Measurements from ENCODE around the gene RAD23A. TPM values are rescaled to one million over a fixed set of nuclear protein-coding genes. Genes with fewer than 3 reads are reported as not detected.

Gene RAD23A
- total and polyA plus RNA-seq, 2 donors (not counting 3 experiments of a cell fraction or from before 2014, with no cell fraction given), result 66.9 to 102 TPM

DNA sequence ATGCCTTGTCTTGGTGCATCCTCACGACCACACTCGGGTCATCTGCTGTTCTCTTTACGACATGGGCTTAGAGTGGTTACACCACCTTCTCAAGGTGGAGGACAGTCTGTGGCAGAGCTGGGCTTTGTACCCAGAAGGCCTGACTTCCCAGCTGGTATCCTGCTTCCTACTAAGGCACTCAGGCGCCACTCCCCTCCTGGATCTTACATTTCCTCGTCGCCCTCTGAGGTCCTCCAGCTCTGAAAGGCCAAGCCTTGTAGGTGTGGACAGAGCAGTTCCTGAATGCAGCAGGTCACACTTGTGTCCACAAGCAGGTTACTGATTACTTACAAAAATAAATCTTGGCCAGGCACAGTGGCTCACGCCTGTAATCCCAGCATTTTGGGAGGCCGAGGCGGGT is 38.5 kb upstream of the RAD23A start:
- Histone ChIP-seq H3K9ac (replicated peaks; ENCODE audit: extremely low read depth, insufficient read depth, low read length) (no peak overlapping the region), H2AFZ (ENCODE audit: low read depth, low read length) (no peak overlapping the region), H3K4me3 (replicated peaks in 1 of 3; ENCODE audit: insufficient read depth in 1 of 3, low read depth in 1 of 3, low read length in 3 of 3) (no peak overlapping the region), H3K27me3 (ENCODE audit: control insufficient read depth in 2 of 2, insufficient read depth in 2 of 2, low read length in 2 of 2) (no peaks in the 10 kb centered on the region), H3K9me3 (replicated peaks; ENCODE audit: control insufficient read depth, insufficient read depth, low read length) (no peaks in the 10 kb centered on the region), H3K4me1 (ENCODE audit: control insufficient read depth, extremely low read depth, insufficient read depth, low read length) (no peaks in the 10 kb centered on the region), H3K27ac (ENCODE audit: insufficient read depth, low read depth, low read length) (no peak overlapping the region), H3K4me2 (ENCODE audit: insufficient read depth, low read length) (no peak overlapping the region), H3K36me3 (ENCODE audit: control insufficient read depth in 2 of 2, extremely low read depth in 1 of 2, insufficient read depth in 2 of 2, low read length in 2 of 2) (no peaks in the 10 kb centered on the region), H4K20me1 (replicated peaks; ENCODE audit: control insufficient read depth, extremely low read depth, insufficient read depth, low read length) (no peaks in the 10 kb centered on the region), H3K9me1 (replicated peaks; ENCODE audit: control insufficient read depth, extremely low read depth, insufficient read depth, low read length) (no peaks in the 10 kb centered on the region), H3K79me2 (ENCODE audit: control insufficient read depth, insufficient read depth, low read length) (no peaks in the 10 kb centered on the region)
- POLR2A ChIA-PET, result no interaction called here
- intact Hi-C loops (cut with micrococcal nuclease) (no loop called here), dilution Hi-C loops (cut with MboI; ENCODE audit: extremely low pct_ligation_motif_present, low sequenced_read_pairs) (no loop called here)
- no peak for FAIRE-seq
- no TSS peak for BruUV-seq (replicated peaks)
- TF ChIP-seq FOS (IDR thresholded peaks at IDR 0.05; ENCODE audit: borderline replicate concordance, insufficient read depth, low read length) (no peak), MYC (IDR thresholded peaks at IDR 0.05; ENCODE audit: low read depth, low read length) (no peak), JUN (IDR thresholded peaks at IDR 0.05; ENCODE audit: borderline replicate concordance, insufficient read depth, insufficient read length, low read depth) (no peak), POLR2AphosphoS5 (IDR thresholded peaks at IDR 0.05; ENCODE audit: insufficient read depth, low read depth, low read length) (no peak), EZH2 (IDR thresholded peaks at IDR 0.05; ENCODE audit: borderline replicate concordance, low read depth, low read length, severe bottlenecking) (no peak), POLR2A (IDR thresholded peaks at IDR 0.05; ENCODE audit: low read depth, low read length) (no peak)
- TF ChIP-seq, protein P1, sequence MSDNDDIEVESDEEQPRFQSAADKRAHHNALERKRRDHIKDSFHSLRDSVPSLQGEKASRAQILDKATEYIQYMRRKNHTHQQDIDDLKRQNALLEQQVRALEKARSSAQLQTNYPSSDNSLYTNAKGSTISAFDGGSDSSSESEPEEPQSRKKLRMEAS (IDR thresholded peaks at IDR 0.05; ENCODE audit: insufficient read depth, insufficient read length), result no peak
- TF ChIP-seq, protein P2, sequence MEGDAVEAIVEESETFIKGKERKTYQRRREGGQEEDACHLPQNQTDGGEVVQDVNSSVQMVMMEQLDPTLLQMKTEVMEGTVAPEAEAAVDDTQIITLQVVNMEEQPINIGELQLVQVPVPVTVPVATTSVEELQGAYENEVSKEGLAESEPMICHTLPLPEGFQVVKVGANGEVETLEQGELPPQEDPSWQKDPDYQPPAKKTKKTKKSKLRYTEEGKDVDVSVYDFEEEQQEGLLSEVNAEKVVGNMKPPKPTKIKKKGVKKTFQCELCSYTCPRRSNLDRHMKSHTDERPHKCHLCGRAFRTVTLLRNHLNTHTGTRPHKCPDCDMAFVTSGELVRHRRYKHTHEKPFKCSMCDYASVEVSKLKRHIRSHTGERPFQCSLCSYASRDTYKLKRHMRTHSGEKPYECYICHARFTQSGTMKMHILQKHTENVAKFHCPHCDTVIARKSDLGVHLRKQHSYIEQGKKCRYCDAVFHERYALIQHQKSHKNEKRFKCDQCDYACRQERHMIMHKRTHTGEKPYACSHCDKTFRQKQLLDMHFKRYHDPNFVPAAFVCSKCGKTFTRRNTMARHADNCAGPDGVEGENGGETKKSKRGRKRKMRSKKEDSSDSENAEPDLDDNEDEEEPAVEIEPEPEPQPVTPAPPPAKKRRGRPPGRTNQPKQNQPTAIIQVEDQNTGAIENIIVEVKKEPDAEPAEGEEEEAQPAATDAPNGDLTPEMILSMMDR (IDR thresholded peaks at IDR 0.05; ENCODE audit: extremely low read depth in 1 of 2, insufficient read depth in 1 of 2, low read depth in 1 of 2, low read length in 2 of 2), result no peak
- CTCF ChIA-PET, result interaction anchor here (1.3 to 1.7 kb wide), 2 partner anchors 9 to 59 kb away, joined by 4 read pairs; no protein-coding TSS in a partner anchor
- no peak for DNase-seq (ENCODE audit: low read depth, low spot score)
